HG03095 (cell line): ENCODE data around the gene GTF2E1.

Source experiments
- ATAC-seq: cut with Tn5 transposase; IDR thresholded peaks from one replicate; pipeline ENCODE4 v1.9.1; 2021; ENCODE audit warnings: moderate library complexity; ENCODE audit not compliant: unreplicated experiment

GTF2E1 gene

DNA sequence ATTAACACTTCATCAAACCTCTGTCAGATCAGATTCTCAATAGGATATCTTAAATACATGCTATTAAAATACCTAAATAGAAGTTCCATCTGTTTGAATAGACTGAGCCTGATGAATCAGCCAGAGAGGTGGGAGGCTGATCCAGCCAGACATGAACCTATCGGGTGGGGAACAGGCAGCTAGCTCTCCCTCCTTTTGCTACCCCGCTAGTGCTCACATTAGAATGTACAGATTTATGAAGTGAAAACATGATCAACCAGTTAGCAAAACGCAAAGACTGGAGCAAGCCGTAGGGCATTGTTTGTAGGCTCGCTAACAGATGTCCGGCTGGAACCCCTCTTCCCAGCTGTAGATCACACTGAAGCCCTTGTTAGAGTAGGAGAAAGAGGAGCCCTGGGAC is 54.4 kb downstream of the GTF2E1 start:
- ATAC-seq, result no peak

DNA sequence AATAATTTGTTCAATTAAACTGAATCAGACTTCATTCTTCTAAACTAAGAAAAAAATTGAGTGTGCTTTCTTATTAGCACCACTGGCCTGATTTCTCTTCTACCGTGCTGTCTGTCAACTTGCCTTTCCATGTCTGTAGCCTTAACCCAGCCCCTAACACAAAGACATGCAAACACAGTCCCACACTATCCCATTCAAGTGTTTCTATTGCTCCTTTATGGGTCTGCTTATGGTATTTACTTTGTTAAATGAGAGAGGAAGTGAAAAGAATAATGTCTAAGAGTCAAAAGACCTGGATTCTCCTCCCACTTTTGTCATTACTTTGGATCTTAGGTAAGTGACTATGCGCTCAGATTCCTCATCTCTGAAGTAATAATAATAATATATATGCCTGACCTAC is 55.3 kb downstream of the GTF2E1 start:
- no peak for ATAC-seq

DNA sequence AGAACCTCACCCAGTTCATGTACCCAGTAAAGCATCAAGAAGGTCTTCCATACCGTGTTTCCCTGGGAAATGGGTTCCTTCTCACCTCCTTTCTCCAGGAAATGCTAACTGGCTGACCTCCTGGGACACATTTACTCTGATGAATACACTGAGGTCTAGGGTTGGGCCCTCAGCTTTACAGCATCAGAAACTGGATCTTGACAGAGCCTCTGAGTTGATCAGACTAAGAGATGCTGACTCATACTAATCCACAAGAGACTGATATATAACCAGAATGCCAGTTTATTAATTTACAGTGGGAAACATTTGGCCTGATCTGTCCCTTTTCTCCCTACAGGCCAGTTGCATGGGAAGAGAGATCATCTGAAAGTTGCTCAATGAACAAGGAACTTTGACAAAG is 55.8 kb downstream of the GTF2E1 start:
- no peak for ATAC-seq

DNA sequence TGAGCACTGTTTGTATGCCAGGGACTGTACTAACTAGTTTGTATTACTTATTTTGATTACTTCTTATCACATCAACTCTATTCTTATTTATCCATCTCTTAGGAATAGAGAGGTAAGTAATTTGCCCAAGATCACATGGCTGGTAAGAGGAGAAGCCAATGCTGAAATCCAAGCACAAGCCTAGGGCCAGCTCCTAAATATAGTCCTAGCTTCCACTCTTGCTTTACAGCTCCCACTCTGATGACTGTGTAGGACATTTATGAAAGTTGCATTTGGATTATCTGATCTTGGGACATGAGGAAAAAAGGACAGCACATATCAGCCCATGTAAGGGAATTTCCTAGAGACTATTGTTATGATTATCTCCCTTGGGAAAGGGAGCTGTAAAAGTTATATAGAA is 58.1 kb downstream of the GTF2E1 start:
- no peak for ATAC-seq

DNA sequence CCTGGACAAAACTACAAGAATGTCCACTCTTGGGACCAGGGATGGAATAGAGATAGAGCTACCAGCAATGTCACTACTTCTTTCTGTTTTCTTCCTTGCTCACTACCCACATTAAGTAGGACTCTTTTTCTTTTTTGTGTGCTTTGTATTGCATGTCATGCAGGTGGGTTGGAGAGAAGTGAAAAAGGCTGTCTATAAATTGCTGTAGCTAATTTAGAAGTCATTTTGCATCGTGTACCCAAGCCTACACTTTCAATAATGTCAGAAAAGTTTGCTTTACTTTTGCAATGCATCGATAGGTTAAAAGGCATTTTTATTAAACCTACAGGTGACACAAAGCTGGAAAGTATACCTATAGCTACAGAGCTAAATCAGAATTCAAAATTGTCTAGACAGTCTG is 58.9 kb downstream of the GTF2E1 start:
- ATAC-seq, result no peak

DNA sequence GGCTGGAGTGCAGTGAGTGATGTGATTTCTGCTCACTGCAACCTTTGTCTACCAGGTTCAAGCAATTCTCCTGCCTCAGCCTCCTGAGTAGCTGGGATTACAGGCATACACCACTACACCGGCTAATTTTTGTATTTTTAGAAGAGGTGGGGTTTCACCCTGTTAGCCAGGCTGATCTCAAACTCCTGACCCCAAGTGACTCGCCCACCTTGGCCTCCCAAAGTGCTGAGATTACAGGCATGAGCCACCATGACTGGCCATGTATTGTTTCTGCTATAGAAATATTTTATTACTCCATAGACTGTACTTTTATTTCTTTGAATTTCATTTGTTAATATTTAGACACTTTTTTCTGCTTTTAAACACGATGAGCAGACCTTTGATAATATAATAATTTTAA is 60.4 kb downstream of the GTF2E1 start:
- no peak for ATAC-seq

DNA sequence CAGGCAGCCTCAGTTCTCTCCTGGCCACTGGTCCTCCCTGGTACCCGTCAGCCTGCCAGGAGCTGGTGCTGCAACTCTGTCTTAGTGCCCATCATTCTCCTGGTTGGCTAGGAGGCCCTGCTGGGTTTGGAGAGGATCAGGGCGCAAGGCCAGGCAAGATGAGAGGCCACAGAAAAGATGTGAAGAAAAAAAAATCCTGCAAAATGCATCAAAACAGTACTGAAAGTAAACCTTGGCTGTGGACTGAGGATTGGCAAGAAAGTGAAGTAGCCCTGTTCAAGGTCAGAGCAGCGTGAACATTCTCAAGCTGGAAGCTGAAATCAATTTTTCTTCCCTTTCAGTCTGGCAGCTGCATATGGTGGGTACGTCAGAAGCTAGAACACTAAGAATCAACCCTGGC is 74.2 kb downstream of the GTF2E1 start:
- no peak for ATAC-seq

DNA sequence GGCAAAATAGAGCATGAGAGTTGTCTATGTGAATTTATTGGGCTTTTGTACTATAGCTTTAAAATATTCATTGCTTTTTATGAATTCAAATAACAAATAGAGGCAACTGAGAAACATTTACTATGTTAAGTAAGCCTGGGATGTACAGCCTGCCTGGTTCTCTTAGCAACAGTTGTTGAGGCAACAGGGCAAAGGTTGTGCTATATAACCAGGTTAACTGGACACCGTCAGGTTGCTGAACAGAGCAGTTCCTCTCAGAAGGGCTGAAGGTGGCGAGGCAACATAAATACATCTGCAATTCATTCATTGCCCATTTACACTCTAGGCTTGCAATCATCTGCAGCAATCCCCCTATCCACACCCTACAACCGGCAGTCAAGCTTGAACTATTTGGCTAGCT is 78.2 kb downstream of the GTF2E1 start:
- ATAC-seq, result no peak

DNA sequence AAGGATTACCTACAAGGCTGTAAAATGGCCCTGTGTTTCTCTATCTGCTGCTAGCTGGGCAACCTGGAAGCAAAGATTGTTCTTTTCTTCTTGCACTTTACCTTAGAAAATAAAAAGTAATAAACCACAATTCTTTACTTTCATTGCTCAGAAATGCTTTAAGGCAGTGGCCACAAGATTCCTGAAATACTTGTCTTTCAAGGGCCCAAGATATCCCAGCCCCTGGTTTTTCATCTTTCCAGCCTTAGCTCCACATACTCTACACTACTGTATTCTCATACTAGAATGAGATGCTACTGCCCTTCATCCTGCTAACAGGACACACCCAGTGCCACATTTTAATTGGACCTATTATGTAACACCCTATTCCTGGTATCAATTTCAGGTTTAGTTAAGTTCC is 78.9 kb downstream of the GTF2E1 start:
- ATAC-seq, result no peak

DNA sequence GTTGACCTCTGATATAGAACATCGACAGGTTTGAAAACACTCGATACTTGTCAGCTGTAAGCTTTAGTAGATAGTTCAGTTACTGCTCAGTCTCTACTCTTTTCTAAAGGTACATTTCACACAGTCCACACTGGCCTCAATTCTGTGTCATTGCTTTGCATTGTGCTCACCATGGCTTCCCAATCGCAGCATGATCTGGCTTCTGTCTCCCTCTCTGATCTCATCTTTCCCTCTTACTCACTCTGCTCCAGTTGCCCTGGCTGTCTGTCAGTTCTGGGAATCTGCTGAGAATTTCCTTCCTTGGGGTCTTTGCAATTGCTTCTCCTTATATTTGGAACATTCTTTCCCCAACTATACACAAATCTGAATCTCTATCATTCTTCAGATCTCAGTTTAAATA is 80.6 kb downstream of the GTF2E1 start:
- ATAC-seq, result no peak

DNA sequence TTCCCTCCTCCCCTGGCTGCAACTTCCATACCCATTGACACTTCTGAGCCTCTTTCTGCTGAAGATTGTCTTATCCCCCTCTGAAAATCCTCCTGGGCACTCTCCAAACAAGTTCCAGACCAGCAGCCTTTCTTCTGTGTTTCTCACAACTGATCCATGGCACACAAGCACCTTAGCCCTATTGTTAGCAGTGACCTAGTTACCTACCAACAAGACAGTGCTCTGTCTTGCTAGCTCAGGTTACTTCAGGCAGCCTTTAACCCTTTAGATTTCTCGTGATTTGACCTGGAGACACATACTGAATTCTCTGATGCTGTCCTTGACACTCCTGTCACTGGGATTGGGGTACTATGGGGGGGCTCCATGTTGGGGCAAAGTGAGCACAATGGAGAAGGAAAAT is 82.1 kb downstream of the GTF2E1 start:
- ATAC-seq, result no peak

DNA sequence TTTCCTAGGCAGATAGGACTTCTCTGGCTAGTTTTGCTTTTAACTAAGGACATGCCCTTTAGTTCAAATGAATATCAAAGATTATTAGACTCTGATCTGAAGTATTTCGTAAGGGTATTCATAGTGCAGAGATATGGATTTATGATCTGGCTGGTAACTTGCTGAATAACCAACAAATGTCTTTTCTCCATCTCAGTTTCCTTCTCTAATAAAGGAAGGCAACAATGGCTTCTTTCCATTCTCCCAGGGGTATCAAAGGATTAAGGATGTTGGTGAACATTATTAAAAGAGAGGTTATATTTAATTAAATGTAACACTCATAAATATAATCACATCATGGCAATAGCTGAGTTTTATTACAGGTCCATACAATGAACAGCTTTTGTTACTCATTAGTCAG is 86.3 kb downstream of the GTF2E1 start:
- ATAC-seq, result no peak

DNA sequence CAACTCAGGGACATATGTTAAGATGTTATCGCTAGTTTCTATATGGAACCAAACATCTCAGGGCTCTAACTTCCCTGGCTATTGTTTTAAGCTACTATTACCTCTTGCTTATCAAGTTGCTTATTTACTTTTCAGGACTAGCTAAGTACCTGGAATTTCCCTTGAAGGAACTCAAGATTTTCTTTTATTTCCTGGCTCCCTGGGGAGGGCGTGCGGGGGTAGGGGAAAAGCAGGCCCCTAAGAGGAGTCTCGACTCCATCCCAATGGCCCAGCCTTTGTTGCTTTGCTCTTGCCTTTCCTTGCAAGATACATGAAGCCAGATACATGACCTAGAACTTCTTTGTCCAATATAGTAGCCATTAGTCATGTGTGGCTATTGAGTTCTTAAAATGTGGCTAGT is 88.5 kb downstream of the GTF2E1 start:
- no peak for ATAC-seq
